Muscle of leg (tissue), 11 donors: ENCODE results near the gene LRRK1. TPM values are rescaled to one million over a fixed set of nuclear protein-coding genes. Genes with fewer than 3 reads are reported as not detected.

Source experiments
- DNase-seq: peaks from one replicate; pipeline ENCODE4 v3.0.0; 2013
- H3K27ac ChIP-seq: one replicate; pipeline ENCODE4 v1.5.1; 2013; ENCODE audit warnings: mild to moderate bottlenecking, low read length, control low read depth
- H3K27me3 ChIP-seq: one replicate; pipeline ENCODE4 v1.6.1; 2013; ENCODE audit warnings: low read length; ENCODE audit not compliant: control insufficient read depth, insufficient read depth
- H3K36me3 ChIP-seq: one replicate; pipeline ENCODE4 v1.6.1; 2013; ENCODE audit warnings: low read length; ENCODE audit not compliant: control insufficient read depth, insufficient read depth
- H3K4me1 ChIP-seq: one replicate; pipeline ENCODE4 v1.6.1; 2013; ENCODE audit warnings: low read length; ENCODE audit not compliant: control insufficient read depth, insufficient read depth
- H3K4me3 ChIP-seq: one replicate; pipeline ENCODE4 v1.5.1; 2013; ENCODE audit warnings: low read length, control low read depth
- H3K9me3 ChIP-seq: replicated peaks from 2 replicates; pipeline ENCODE4 v1.6.1; 2013; ENCODE audit warnings: low read depth, low read length; ENCODE audit not compliant: control insufficient read depth
- WGBS: methylation state at CpG from one replicate; pipeline ENCODE4 v1.1.5; 2013; ENCODE audit warnings: missing lambda C conversion rate; ENCODE audit not compliant: insufficient coverage; 5-methylcytosine and 5-hydroxymethylcytosine counted together
- polyA plus RNA-seq, 8 donors: library from polyadenylated mRNA; unstranded; fragments of 120-200 nt; gene quantifications; one replicate each; pipeline versions ENCODE4 v1.2.1 to v1.2.3, GENCODE V29; 2013; ENCODE audit warnings: inconsistent platforms in 1 of 8, low replicate concordance in 1 of 8; ENCODE audit not compliant: insufficient read length in 8 of 8, insufficient read depth in 1 of 8
- total RNA-seq: library from RNA; stranded (reverse); fragments of 120-200 nt; gene quantifications from one replicate; pipeline ENCODE4 v1.2.4, GENCODE V29; 2013

LRRK1 gene
- total and polyA plus RNA-seq, 9 donors = 4.1 to 9.4 (median 5.8) TPM

DNA sequence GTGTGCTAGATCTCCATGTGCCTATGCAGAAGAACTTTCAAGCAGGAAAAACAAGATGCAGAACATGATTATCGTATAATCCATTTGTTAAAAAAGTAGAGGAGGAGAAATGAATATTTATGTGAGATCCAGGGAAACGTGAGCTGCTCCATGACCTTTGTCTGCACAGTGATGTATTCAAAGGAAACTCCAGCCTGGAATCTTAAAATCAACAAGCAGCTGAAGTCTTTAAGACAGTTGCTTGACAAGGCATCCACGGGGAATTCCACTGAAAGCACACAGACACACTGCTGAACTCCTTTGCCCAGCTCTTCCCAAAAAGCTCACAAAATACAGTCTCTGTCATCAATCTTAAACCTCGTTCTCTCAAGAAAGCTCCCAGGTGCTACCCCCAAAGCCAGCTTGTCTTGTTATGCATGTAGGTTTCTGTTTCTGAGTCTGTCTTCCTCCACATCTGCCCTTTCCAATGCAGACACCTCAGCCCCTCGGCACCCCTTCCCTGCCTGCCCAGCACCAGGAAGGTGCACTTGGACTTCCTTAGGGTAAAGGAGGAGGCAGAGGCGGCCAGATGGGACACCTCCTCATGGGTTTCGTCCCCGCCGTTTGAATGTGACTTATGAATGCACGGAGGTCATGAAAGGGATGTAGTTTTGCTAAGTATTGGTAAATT is 28.7 kb downstream of the LRRK1 start:
- no peaks in the 10 kb centered on the region for H3K9me3 ChIP-seq
- 44% methylated on average over 3 of the region's 10 CpGs for WGBS
- no peaks in the 10 kb centered on the region for H3K4me1 ChIP-seq
- H3K36me3 ChIP-seq = no peaks in the 10 kb centered on the region
- no peak for DNase-seq
- H3K4me3 ChIP-seq = no peak overlapping the region
- H3K27me3 ChIP-seq = no peaks in the 10 kb centered on the region
- no peak overlapping the region for H3K27ac ChIP-seq

DNA sequence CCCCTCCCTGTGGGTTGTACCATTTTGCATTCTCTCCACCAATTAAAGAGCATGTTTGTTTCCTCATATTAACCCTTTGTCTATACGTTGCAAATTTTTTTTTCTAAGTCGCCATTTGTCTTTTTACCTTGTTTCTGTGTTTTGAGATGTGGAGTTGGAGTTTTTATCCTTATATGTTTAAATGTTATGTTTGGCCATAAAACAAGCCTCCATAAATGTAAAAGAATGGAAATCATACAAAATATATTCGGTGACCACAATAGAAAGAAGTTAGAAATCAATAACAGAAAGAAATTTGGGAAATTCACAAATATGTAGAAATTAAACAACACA is 29.2 kb downstream of the LRRK1 start:
- Histone ChIP-seq H3K27ac (no peak overlapping the region), H3K4me1 (no peaks in the 10 kb centered on the region), H3K9me3 (no peaks in the 10 kb centered on the region), H3K27me3 (no peaks in the 10 kb centered on the region), H3K36me3 (no peaks in the 10 kb centered on the region), H3K4me3 (no peak overlapping the region)
- no peak for DNase-seq
- WGBS = no CpG with 5 or more reads among the region's 3 CpGs

DNA sequence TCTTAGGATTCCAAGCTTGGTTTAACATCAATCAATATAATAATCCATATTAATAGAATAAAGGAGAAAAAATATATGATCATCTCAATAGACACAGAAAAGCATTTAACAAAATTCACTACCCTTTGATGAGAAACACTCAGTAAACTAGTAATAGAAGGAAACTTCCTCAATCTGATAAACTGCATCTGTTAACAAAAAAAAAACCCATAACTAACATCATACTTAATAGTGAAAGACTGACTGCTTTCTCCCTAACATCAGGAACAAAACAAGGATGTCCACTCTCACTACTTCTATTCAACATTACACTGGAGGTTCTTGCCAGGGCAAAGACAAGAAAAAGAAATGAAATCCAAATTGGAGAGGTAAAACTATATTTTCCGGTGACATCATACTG is 30.5 kb downstream of the LRRK1 start:
- WGBS = no CpG with 5 or more reads among the region's 1 CpG
- no peak overlapping the region for H3K27ac ChIP-seq
- DNase-seq = no peak
- no peaks in the 10 kb centered on the region for H3K36me3 ChIP-seq
- H3K4me1 ChIP-seq = no peaks in the 10 kb centered on the region
- H3K27me3 ChIP-seq = no peaks in the 10 kb centered on the region
- H3K4me3 ChIP-seq = no peak overlapping the region
- no peaks in the 10 kb centered on the region for H3K9me3 ChIP-seq

DNA sequence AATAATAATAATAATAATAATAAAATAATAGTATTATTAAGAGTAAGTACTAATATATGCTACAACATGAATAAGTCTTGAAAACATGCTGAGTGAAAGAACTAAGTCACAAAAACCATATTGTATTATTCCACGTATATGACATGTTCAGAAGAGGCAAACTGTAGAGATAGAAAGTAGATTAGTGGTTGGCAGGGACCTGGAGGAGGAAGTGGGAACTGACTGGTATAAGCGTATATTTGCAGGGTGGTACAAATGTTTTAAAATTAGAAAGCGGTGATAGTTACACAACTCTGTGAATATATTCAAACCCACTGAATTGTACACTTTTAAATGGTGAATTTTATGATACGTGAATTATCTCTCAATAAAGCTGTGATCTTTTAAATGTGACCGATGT is 32.8 kb downstream of the LRRK1 start:
- H3K4me1 ChIP-seq = no peaks in the 10 kb centered on the region
- WGBS = 100% methylated on average over 1 of the region's 5 CpGs
- no peaks in the 10 kb centered on the region for H3K27me3 ChIP-seq
- H3K27ac ChIP-seq = no peak overlapping the region
- H3K36me3 ChIP-seq = no peaks in the 10 kb centered on the region
- DNase-seq = no peak
- H3K9me3 ChIP-seq = no peaks in the 10 kb centered on the region
- no peak overlapping the region for H3K4me3 ChIP-seq

DNA sequence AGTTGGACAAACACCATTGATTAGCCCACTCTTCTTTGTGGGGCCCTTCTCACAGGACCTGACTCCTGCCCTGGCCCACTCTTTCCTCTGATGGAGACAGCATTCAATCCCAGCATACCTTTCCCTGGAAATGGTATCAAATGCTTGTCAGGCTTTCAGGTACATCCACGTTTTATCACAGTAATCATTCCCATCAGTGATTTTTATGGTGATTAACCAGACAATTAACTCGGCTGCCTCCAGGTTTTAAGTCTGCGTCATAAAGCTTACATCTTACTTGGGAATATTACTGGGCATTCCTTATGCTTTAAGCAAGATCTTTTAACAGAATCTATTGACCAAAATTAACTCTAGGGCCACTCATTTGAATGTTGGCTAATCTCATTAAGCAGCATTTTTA is 33.4 kb downstream of the LRRK1 start:
- Histone ChIP-seq H3K4me1 (no peaks in the 10 kb centered on the region), H3K9me3 (no peaks in the 10 kb centered on the region), H3K27me3 (no peaks in the 10 kb centered on the region), H3K36me3 (no peaks in the 10 kb centered on the region), H3K27ac (no peak overlapping the region), H3K4me3 (no peak overlapping the region)
- no peak for DNase-seq
- WGBS = 63% methylated on average over 3 of the region's 3 CpGs

DNA sequence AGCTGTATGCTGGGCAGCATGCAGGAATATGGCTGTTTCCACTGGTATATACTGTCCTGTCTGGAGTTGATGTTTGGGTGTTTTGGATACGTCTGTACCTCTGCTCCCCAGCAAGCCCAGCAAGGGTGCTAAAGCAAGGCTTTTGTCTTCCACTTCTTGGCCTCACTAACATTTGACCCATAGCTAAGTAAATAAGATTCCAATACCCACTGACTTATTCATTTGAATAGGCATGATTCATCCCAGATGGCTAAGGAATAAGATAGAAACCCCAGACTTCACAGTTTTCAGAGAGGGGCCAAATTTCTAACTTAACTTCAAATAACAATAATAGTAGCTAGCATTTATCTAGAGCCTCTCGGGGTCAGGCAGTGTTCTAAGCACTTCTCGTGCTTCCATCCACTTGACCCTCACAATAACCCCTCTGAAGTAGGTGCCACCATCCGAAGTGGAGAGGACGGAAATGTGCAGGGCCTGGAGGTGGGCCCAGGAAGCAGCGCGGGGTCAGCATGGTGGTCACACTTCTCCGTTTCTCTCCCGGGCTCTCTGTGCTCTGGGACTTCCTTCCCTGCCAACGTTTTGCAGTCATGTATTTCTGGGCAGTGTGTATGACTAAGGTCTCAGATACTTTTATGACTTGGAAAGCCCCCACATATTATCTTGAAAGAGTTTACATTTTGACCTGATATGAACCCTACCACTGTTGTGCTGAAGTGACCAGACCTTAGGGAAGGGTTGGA is 39.3 kb downstream of the LRRK1 start:
- H3K27ac ChIP-seq = no peak overlapping the region

DNA sequence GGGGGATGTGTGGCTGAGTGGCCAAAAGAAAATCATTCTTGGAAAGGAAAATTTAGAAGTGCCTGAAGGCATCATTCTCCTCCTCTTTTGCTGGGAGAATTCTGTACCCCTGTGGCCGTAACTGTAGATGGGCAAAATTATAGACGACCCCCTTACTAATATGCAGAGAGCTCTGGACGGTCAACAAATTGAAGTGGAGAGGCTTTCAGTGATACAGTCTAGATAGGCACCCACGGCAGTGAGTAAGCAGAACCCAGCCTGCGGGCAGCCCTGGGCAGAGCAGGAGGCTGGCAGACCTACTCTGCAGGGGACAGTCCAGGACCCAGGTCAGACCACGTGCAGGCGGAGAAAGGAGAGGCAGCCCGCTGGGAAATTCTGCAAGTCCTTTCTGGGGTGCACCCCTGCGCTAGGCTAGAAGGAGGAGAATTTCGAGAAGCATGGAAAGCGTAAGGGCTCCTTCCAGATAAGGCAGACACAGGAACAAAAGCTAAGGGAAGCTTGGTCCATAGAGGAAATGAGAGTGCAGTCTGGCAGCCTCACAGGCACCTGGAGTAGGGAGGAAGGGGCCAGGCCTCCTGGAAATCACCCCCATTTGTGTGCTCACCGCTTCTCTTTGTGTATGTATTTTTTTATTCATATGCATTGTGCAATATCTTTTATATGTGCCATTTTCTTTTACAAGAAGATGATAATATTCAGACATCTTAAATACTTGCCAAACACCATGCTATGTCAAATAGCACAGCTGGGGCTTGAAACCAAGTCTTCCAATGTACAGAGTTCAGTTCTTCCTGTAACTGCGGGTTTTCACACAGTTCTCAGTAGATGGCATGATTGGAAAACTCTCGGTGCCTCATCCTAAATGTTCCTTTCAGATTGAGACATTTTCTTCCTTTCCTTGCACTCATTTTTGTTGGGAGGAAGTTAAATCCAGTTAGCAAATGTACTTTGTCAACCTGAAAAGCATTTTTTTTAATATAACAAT is 40.2 kb downstream of the LRRK1 start:
- Histone ChIP-seq H3K27me3 (no peaks in the 10 kb centered on the region), H3K36me3 (no peaks in the 10 kb centered on the region), H3K4me1 (no peaks in the 10 kb centered on the region), H3K9me3 (no peaks in the 10 kb centered on the region), H3K27ac (no peak overlapping the region), H3K4me3 (no peak overlapping the region)
- DNase-seq = peak; percentile 39
- 75% methylated on average over 8 of the region's 14 CpGs for WGBS

More for the DNA sequence above, 39.3 kb downstream of the LRRK1 start:
- DNase-seq = no peak
- Histone ChIP-seq H3K4me3 (no peak overlapping the region), H3K36me3 (no peaks in the 10 kb centered on the region), H3K27me3 (no peaks in the 10 kb centered on the region), H3K4me1 (no peaks in the 10 kb centered on the region), H3K9me3 (no peaks in the 10 kb centered on the region)
- WGBS = 40% methylated on average over 1 of the region's 10 CpGs

DNA sequence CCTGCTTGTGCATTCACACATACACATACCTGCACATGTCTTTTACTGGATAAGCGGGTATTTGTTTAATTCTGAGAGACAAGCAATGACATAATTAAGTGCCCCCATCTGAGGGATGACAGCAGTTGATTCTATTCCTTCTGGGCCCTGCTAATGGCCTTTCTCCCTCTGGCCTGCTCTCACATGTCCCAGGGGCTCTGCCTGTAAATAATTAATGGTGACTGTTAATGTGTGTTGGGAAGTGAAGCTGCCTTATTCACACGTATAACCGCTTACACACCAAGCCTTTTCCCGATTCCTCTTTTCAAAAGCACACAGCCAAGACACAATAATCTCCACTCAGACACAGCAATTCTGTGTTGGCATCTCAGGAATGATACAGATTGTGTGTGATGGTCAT is 47.8 kb downstream of the LRRK1 start:
- H3K4me1 ChIP-seq = no peaks in the 10 kb centered on the region
- DNase-seq = no peak
- H3K27me3 ChIP-seq = peaks cover 7% of the 10 kb centered on the region
- H3K36me3 ChIP-seq = no peaks in the 10 kb centered on the region
- WGBS = no CpG with 5 or more reads among the region's 4 CpGs
- H3K9me3 ChIP-seq = peaks cover 3% of the 10 kb centered on the region
- no peak overlapping the region for H3K27ac ChIP-seq
- no peak overlapping the region for H3K4me3 ChIP-seq

DNA sequence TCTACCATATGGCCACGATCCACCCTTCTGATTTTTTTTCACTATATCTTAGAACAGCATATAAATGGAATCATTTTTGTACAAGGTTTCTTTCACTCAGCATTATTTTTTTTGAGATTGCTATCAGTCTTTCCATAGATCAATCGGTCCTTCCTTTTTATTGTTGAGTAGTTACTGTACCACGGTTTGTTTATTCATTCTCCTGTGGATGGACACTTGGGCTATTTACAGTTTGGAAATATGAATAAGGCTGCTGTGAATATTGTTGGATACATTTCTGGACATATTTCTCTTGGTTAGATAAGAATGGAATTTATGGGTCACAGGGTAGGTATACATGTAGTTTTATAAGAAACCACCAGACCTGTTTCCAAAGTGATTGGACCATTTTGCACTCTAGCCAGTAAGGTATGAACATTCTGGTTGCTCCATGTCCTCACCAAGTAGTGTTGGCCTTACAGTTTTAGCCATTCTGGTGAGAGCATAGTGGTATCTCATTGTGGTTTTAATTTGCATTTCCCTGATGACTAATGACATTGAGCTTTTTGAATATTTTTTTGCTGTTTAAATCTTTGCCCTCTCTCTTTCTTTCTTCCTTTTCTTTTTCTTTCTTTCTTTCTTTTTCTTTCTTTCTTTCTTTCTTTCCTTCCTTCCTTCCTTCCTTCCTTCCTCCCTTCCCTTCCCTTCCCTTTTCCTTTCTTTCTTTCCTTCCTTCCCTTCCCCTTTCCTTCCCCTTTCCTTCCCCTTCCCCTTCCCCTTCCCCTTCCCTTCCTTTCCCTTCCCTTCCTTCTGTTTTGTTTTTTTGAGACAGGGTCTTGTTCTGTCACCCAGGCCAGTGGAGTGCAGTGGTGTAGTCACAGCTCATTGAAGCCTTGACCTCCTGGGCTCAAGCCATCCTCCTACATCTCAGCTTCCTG is 49.2 kb downstream of the LRRK1 start:
- WGBS = no CpG with 5 or more reads among the region's 3 CpGs
- H3K4me1 ChIP-seq = peaks cover 5% of the 10 kb centered on the region
- H3K36me3 ChIP-seq = no peaks in the 10 kb centered on the region
- H3K9me3 ChIP-seq = peaks cover 3% of the 10 kb centered on the region
- H3K4me3 ChIP-seq = no peak overlapping the region
- DNase-seq = no peak
- no peak overlapping the region for H3K27ac ChIP-seq
- H3K27me3 ChIP-seq = peaks cover 17% of the 10 kb centered on the region
